Anterior cingulate cortex (tissue), 58 donors: Measurements from ENCODE around the gene MBD3.

Experiments
- DNase-seq, 58 donors: peaks; one replicate each; lab custom pipeline; 2025; lab: John Stamatoyannopoulos, UW

Gene MBD3

GRCh38 chr19:1601613-1602064, 9.0 kb upstream of the MBD3 start:
- DNase-seq: no peak

- no peak for DNase-seq
These were observed 6.8 kb upstream of the MBD3 start for GRCh38 chr19:1599460-1599846.

- DNase-seq: no peak
These were observed 6.3 kb upstream of the MBD3 start for GRCh38 chr19:1598777-1599459.

- DNase-seq: no peak
These were observed 772 bp upstream of the MBD3 start for GRCh38 chr19:1593501-1593772.

- DNase-seq: peak in 56 of 58 donors; percentile 12 to 87 (median 70)
These were observed 476 bp downstream of the MBD3 start for GRCh38 chr19:1592024-1592754.

- DNase-seq: no peak
These were observed 1.1 kb downstream of the MBD3 start for GRCh38 chr19:1591421-1592023.

- no peak for DNase-seq
These were observed 1.8 kb downstream of the MBD3 start for GRCh38 chr19:1590641-1591397.

- DNase-seq: no peak
These were observed 4.8 kb downstream of the MBD3 start for GRCh38 chr19:1587872-1588271.

- DNase-seq: no peak
These were observed 7.5 kb downstream of the MBD3 start for GRCh38 chr19:1585243-1585580.

GRCh38 chr19:1584500-1585242, 8.0 kb downstream of the MBD3 start:
- DNase-seq: no peak

- DNase-seq: no peak
These were observed 10.5 kb downstream of the MBD3 start for GRCh38 chr19:1582201-1582600.

- no peak for DNase-seq
These were observed 11.7 kb downstream of the MBD3 start for GRCh38 chr19:1580957-1581356.

GRCh38 chr19:1580382-1580781, 12.3 kb downstream of the MBD3 start:
- no peak for DNase-seq

GRCh38 chr19:1579222-1579621, 13.4 kb downstream of the MBD3 start:
- no peak for DNase-seq

GRCh38 chr19:1577929-1578618, 14.6 kb downstream of the MBD3 start:
- no peak for DNase-seq

- DNase-seq: no peak
These were observed 15.4 kb downstream of the MBD3 start for GRCh38 chr19:1577090-1577928.

GRCh38 chr19:1576242-1577089, 16.2 kb downstream of the MBD3 start:
- DNase-seq: peak in 1 of 58 donors; percentile 0
